GM19463 (cell line): ENCODE results near the gene LOXL1.

ENCODE experiments used
- ATAC-seq: cut with Tn5 transposase; IDR thresholded peaks from one replicate; pipeline ENCODE4 v1.9.1; 2021; ENCODE audit warnings: mild to moderate bottlenecking, moderate library complexity; ENCODE audit not compliant: unreplicated experiment

LOXL1 gene, protein sequence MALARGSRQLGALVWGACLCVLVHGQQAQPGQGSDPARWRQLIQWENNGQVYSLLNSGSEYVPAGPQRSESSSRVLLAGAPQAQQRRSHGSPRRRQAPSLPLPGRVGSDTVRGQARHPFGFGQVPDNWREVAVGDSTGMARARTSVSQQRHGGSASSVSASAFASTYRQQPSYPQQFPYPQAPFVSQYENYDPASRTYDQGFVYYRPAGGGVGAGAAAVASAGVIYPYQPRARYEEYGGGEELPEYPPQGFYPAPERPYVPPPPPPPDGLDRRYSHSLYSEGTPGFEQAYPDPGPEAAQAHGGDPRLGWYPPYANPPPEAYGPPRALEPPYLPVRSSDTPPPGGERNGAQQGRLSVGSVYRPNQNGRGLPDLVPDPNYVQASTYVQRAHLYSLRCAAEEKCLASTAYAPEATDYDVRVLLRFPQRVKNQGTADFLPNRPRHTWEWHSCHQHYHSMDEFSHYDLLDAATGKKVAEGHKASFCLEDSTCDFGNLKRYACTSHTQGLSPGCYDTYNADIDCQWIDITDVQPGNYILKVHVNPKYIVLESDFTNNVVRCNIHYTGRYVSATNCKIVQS

DNA sequence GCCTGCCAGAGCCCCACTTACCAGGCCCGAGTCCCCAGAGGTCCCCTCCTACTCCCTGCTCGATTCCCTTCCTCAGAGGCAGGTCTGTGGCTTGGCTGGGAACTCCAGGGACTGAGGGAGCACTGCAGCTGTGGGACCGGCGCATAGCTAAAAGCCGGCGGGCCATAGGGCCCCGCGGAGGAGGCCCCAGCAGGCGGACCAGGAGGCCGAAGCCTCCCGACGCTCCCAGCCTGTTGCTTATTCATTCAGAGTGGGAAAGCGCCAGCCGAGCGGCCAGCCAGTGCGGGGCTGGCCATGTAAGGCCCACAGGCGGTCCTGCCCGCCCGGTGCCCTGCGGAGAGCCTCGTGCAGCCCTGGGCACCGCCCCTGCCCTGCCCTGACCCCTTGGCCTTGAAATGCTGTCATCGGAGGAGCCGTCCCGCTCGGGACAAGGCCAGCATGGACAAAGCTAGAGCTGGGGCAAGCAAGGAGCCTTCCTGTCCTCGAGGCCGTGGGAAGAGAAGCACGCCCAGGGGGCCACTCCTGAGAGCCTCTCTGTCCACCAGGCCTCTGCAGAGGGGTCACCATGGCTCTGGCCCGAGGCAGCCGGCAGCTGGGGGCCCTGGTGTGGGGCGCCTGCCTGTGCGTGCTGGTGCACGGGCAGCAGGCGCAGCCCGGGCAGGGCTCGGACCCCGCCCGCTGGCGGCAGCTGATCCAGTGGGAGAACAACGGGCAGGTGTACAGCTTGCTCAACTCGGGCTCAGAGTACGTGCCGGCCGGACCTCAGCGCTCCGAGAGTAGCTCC, at the start of gene LOXL1:
Gene LOXL1 (plus strand): TSS at position 244 of the 784 bp plus-strand sequence. CDS start 322 bp downstream, at position 566.
- no peak for ATAC-seq

DNA sequence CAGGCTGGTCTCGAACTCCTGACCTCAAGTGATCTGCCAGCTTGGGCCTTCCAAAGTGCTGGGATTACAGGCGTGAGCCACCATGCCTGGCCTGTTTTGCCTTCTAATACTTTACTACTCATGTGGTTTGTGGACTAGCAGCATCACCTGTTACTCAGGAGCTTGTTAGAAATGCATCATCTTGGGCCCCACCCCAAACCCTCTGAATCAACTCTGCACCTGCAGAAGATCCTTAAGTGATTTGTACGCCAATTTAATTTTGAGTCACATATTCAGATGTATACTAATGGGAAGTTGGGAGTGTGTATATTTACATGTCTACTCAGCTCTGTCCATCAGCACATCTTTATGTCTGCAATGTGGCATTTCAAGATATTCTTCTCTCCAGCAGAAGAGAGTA, 46.8 kb upstream of the LOXL1 start:
- no peak for ATAC-seq

DNA sequence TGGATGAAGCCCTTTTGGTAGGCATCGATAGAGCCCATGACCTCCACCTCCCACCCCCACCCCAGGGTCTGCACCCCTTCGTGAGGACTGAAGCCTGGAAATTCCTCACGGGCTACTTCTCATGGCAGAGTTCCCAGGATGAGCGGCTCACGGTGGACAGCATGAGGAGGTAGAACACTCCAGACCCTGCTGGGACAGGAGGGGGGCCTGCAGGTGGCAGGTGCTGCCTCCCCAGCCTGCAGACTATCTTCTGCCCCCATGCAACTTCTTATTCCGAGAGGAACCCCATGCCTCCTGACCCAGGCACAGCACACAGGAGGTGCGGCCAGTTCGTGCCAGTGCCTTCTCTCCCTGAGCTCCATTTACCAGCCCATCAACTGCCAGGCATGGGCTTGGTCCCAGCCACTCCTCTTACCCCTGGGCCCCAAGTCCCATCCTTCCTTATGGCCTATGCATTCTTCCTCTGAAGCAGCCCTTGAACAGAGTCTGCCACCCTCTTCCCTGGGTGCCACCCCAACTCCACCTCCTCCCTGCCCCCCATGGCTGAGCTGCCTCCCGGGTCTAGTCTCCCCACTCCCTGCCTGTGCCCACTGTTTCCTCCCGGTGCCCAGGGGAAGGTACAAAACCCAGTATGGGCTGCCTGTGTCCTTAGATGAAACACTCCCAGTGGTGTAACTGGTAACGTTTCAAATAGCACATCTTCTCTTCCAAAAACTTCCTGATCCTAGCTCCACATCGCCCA, 44.5 kb upstream of the LOXL1 start:
- no peak for ATAC-seq

DNA sequence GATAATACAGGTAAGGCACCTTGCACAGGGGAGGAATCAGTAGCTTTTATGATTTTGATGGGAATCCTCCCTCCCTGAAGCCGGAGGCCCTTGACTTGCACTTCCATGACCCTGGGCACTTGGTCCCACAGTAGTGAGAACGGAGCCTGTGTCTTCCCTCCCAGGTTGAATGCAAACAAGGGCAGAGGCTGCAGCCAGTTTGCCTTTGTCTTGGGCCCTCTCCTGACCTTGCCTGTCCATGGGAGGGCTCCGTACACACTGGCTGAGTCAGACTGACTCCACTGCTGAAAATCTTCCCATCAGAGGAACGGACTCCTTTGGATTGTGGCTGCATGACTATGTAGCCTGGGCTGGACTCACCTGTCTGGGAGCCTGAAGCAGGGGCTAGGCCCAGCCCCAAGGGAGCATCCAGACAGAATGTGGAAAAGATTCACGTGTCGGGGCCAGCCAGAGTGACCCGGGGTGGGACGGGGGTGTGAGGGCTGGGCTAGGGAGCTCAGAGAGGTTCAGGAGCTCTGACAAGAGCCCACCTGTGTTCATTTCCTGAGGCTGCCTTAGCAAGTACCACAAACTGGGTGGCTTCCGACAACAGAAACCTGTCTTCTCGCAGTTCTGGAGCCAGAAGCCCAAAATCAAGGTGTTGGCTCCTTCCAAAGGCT, 43.4 kb upstream of the LOXL1 start:
- ATAC-seq: no peak

DNA sequence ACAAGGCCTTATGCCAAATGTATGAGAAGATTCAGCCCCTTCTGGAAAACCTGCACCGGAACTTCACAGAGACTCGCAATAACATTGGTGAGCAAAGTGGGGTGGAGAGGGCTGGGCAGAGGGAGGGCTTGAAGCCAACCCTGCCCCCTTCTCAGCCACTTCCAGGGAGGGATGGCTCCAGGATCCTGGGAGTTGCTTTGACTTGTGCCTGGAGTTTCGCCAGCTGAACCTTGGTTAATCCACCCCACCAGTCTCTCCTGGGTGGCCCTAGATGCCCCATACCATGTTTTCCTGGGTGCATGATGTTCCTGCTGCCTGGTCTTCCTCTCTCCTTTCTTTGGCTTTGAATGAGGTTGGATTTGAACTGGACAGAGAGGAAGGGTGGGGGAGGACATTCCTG, 42.1 kb upstream of the LOXL1 start:
- no peak for ATAC-seq

DNA sequence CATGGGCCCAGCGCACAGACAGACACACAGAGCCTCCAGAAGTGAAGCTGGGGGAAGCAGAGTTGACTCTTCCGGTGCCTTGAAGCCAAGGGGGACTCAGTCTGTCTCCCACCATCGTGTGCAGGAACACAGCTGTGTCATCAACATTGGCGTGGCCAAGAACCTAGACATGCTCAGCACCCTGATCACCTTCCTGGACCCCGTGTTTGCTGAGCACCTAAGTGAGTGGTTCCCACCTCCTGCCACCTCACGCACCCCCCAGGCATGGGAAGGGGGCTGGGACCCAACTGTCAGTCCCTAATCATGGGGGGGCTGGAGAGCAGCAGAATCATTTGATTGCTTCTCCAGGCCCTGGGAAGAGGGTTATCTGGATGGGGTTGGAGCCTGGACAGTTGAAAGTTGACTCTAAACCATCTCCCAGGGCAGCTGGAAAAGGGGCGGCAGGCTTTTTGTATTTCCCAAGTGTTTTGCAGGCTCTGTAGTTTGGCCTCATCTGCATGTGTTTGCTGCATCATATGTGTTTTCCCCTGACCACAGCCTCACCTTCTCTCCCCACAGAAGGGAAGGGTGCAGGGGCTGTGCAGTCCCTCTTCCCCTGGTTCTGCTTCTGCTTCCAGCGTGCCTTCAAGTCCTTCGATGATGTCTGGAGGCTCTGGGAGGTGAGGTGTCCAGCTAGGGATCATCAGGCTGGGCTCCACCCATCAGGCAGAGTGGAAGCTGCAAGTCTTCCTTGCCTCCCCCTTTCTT, 40.1 kb upstream of the LOXL1 start:
- no peak for ATAC-seq

DNA sequence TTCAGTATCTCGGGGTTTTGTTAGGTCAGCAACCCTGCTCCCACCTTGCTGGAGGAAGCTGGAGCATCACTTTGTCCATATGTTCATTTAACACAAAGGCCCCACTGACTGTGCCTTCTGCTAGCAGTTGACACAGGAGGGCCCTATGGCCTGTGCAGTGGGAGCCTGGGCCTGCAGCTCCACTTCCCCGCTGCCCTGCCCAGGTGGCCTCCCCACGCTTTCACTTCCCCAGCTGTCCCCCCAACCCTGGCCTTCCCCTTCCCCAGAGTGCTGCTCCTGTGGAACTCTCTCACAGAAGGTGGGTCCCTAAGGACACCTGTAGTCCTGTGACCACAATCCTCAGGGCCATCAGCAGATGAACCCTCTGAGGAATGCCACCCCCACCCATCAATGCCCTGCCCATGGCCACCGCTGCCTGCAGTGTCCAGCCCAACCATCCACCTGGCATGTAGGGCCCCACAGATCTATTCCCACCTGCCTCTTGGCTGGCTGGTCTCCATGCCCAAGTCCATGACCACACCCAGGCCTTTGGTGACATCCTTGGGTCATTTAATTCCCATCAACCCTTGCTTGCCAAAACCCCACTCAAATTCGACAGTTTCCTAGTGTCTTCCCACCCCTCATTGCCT, 39.4 kb upstream of the LOXL1 start:
- ATAC-seq: no peak

DNA sequence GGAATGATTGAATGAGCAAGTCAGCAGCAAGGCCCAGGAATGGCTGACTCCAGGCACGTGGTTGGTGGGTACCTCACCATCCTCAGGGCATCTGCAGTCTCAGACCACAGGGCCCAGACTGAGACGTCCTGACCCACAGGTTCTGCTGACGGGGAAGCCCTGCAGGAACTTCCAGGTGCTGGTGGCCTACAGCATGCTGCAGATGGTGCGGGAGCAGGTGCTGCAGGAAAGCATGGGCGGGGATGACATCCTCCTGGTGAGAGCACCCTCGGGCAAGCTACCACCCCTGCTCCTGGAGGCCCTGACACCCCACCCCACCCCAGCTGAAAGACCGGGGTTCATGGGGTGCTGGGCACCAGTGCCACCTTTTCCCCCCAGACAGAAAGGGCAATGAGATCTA, 38.8 kb upstream of the LOXL1 start:
- ATAC-seq: no peak

DNA sequence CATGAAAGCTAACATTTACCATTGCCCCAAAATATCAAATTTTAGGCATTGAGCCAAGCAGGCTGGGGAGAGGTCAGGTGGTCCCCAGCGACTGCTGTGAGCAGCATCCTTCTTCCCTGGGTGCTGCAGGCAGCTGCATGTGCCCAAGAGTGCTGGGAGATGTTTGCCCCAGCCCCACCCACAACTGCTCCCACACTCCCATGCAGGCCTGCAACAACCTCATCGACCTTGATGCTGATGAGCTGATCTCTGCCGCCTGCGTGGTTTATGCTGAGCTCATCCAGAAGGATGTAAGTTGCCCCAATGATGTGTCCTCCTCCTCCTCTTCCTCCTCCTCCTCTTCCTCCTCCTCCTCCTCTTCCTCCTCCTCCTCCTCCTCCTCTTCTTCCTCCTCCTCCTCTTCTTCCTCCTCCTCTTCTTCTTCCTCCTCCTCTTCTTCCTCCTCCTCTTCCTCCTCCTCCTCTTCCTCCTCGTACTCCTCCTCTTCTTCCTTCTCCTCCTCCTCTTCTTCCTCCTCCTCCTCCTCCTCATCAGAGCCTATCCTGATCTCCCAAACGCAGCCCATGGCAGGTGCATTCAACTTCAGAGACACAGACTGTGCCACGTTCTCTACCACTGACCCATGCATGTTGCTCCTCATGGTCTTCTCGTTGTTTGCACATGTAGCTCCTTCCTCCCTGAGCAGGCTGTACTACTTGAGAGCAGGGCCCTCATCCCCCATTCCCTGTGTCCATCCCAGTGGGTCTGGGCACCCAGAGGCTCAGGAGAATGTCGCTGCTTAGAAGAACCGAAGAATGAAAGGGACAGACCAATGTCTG, 37.8 kb upstream of the LOXL1 start:
- ATAC-seq: no peak

DNA sequence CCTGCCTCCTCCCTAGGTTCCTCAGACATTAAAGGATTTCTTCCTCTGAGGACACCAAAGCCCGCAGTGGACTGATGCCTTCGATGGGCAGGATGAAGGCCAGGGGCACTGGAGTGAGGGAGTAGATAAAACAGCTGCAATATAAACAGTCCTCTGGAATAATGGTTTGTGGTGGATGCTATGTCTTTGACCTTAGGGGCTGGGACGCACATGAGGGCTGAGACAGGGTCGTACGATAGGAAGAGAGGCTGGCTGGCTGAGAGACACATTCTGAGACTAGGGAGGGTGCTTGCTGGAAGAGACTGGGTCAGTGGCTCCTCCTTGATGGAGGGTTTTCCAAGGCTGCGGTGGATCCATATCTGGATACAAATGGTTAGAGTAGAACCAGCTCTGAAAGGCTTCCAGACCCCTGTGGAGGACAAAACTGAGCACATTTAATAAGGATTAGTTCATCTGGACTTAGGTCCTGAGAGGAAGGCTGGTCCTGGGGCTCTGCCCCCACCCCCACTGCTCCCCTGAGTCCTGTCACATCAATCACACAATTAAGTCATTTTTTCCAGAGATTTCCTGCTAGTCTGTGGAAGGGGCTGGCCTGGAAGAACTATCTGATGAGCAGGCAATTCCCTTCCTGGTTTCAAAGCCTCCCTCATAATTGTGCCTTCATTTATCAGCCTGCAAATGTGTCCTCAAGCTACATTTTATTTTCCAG, 37.1 kb upstream of the LOXL1 start:
- ATAC-seq: no peak

DNA sequence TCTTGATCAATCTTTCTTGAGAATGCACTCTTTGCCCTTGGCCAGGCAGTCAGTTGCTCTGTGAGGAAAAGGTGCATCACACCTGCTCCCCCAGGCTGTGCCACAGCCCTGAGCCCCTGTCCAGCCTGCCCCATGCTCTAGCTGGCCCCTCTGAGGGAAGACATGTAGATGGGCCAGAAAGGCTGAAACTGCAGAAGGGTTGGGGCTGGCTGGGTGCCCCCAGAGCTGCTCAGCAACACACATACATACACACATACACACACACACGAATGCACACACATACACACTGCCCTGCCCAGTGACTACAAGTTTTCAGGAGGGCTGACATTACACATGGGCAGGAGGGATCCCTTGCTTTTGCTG, 36.5 kb upstream of the LOXL1 start:
- no peak for ATAC-seq

DNA sequence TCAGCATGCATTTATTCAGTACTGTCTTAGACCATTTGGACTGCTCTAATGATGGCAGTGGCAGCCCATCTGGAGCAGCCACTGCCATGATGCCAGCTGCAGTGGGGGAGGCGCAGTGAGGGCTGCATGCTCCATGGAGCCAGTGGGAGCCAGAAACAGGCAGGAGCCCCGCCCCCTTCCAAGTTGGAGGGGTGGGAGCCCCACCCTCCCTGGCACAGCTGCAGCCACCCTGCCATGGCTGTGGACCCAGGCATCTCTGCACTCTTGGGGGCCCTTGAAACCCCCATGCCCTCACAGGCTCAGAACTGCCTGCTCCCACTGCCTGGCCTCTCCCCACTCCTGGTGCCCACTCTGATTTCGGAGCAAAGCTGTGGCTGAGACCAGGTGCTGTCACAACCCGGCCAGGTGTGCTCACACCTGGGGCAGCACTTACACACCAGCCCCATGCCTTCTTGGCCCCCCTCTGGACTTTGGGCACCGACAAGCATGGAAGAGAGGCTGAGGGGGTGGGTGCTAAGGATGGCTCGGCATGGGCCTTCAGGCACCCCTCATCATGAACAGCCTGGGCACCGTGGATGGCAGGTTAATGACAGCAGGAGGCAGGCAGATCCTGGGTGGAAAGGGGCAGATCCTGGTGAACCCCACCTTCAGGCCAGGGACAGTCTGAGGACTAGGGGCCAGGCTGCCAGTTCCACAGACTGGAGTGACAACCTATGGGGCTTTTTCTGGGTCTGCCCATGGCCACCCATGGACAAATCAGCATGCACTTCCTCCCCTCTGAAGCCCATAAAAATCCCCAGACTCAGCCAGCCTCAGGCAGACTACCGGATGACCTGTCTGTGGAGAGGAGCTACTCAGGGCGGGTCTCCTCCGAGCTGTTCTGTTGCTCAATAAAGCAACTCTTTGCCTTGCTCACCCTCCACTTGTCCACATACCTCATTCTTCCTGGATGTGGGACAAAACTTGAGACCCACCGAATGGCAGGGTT, 34.6 kb upstream of the LOXL1 start:
- ATAC-seq: no peak

DNA sequence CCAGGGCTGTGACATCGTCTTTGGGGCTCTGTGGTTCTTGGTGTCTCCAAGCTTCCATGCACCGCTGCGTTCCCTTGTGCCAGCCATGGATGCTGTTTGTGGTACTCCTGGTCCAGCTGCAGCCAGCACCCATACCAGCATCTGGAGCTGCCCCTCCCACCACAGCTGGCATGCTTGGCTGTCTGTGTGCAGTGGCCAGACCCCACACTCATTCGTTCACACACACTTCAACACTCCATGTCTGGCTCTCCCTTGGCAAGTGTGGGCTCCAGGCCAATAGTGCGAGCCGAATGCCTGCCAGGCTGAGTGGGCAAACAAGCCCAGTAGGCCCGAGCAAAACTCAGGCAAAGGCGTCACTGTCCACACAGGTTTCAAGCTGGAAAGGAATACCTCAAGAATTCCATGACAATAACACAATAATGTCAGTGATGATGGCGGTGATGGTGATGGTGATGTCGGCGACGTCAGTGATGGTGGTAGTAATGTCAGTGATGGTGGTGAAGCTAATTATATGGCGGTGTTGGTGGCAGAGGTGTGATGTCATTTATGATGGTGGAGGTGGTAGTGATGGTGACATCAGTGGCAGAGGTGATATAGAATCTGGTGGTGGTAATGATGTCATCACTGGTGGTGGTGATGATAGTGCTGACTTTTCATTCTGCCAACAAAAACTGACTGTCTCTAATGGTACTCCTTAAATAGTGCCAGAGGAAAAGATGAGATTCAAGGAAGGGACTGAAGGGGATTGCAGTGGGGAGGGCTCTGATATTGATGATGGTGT, 33.6 kb upstream of the LOXL1 start:
- no peak for ATAC-seq

DNA sequence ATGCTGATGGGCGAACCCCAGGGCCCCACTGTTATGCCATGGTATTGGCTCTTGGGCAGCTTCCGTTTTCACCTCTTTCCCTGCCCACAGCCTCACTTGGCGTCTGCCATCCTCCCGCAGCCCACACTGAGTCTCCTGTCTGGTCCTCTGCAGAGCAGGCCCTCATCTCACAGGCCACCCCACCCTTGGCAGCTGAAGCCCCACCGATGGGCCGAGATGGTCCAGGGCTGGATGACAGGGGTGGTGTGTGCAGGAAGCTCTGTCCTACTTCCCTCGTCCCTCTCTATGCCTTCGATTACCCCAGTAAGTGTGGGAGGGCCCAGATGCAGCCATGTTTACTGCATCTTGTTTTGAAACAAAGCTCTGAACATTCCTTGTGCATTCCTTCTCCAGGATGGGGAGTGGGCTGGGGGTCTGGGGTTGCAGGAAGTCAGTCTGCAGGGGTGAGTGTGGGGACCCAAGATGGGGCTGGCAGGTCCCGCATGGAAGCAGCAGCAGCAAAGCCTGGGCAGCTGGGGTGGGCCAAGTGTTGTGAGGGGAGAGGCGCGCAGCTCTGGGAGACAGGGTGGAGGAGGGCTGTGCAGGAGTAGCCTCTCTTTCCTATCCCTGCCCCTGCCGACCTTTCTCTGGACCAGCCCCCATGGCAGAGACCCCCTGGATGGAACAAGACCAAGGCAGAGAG, 32.0 kb upstream of the LOXL1 start:
- ATAC-seq: no peak

DNA sequence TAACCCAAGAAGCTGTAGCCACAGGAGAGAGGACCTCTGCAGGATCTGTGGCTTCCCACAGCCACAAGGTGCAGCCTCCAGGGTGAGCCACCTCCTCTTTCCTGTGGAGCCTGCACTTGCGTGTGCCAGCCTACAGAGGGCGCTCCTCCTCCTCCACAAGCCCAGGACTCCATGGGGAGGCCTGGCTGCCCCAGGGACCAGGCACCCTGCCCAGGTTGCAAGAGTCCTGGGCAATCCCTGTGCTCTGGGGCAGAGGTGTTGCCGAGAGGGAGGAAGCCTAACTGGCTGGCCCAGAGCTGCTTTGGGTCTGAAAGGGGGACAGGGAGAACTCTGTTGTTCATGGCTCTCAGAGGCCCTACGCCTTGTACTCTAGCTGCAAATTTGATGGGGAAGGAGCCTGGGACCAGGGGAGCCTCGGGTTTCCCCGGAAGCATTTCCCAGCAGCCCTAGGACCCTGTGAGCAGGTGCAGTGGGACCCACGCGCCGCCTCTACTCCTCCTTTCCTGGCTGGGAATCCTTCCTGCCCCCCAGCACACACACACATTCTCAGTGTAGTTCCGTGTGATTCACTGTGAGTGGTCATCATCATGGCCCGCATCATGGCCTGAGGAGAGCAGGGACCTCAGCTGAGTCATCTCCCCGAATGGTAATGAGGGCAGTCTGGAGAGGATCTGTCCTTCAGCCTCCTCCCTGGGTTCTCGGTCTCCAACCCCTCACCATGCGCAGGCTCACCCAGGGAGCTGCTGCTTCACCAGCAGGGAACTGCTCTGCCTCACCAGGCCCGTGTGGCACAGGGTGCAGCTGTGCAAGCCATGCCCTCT, 28.6 kb upstream of the LOXL1 start:
- no peak for ATAC-seq
